HEK293 (cell line): ENCODE data around the gene TMC2.

Experiments used
- ZBTB21 ChIP-seq: fragments of 450-650 bp; formaldehyde crosslinking; IDR thresholded peaks from 2 replicates; pipeline ENCODE4 v1.5.1; 2017; ENCODE audit warnings: missing biosample characterization, missing genetic modification characterization
- ZFHX2 ChIP-seq: fragments of 450-650 bp; formaldehyde crosslinking; conservative IDR thresholded peaks from 2 replicates; pipeline ENCODE4 v1.5.1; 2016; ENCODE audit warnings: missing biosample characterization, missing genetic modification characterization
- ZNF239 ChIP-seq: fragments of 450-650 bp; formaldehyde crosslinking; IDR thresholded peaks from 2 replicates; pipeline ENCODE4 v1.5.1; 2016; ENCODE audit warnings: missing biosample characterization, missing genetic modification characterization
- ZNF423 ChIP-seq: fragments of 450-650 bp; formaldehyde crosslinking; IDR thresholded peaks from 2 replicates; pipeline ENCODE4 v1.5.1; 2016; ENCODE audit warnings: missing biosample characterization, missing genetic modification characterization
- ZNF501 ChIP-seq: fragments of 450-650 bp; formaldehyde crosslinking; IDR thresholded peaks from 2 replicates; pipeline ENCODE4 v1.5.1; 2016; ENCODE audit warnings: missing biosample characterization, missing genetic modification characterization
- ZNF510 ChIP-seq: fragments of 450-650 bp; formaldehyde crosslinking; IDR thresholded peaks from 2 replicates; pipeline ENCODE4 v1.5.1; 2018; ENCODE audit warnings: mild to moderate bottlenecking, missing genetic modification characterization, missing biosample characterization; ENCODE audit not compliant: insufficient replicate concordance
- ZNF626 ChIP-seq: fragments of 450-650 bp; sonication (Bioruptor Pico); formaldehyde crosslinking; IDR thresholded peaks from 2 replicates; pipeline ENCODE4 v1.5.1; 2018; ENCODE audit warnings: missing biosample characterization, missing genetic modification characterization, inconsistent platforms
- ZNF747 ChIP-seq: fragments of 450-650 bp; formaldehyde crosslinking; IDR thresholded peaks from 2 replicates; pipeline ENCODE4 v1.5.1; 2016; ENCODE audit warnings: missing biosample characterization, missing genetic modification characterization
- TF ChIP-seq, protein P1 (sequence below): fragments of 450-650 bp; formaldehyde crosslinking; IDR thresholded peaks from 2 replicates; pipeline ENCODE4 v1.5.1; 2016; ENCODE audit warnings: missing biosample characterization, missing genetic modification characterization
- TF ChIP-seq, protein P2 (sequence below): fragments of 450-650 bp; formaldehyde crosslinking; IDR thresholded peaks from 2 replicates; pipeline ENCODE4 v1.5.0; 2017; ENCODE audit warnings: missing biosample characterization, missing genetic modification characterization, borderline replicate concordance

DNA sequence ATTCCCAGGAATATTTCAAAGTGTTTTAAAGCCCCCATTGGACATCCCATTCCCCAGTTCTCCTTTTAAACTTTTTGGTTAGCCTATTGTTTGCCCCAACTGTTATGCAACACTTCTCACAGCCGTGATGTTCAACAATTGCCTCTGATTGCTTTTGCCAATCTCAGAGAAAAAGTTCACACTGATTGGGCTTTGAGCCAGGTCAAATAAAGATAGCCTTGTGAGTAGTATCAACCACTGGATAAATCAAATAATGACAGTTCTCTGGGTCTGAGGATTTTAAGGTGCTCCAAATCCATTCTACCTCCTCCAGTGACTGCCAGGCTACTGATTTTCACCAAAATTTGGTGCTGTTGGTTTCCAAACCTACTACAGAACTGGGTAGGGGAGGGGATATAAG, 97.0 kb downstream of the TMC2 start:
- TF ChIP-seq ZBTB21 (no peak), ZNF626 (no peak), ZNF239 (no peak), ZNF423 (tag by site-specific recombination) (no peak), ZNF747 (tag by site-specific recombination) (no peak), ZNF510 (no peak), ZNF501 (tag by site-specific recombination) (no peak), ZFHX2 (tag by site-specific recombination) (no peak)
- TF ChIP-seq, protein P1, sequence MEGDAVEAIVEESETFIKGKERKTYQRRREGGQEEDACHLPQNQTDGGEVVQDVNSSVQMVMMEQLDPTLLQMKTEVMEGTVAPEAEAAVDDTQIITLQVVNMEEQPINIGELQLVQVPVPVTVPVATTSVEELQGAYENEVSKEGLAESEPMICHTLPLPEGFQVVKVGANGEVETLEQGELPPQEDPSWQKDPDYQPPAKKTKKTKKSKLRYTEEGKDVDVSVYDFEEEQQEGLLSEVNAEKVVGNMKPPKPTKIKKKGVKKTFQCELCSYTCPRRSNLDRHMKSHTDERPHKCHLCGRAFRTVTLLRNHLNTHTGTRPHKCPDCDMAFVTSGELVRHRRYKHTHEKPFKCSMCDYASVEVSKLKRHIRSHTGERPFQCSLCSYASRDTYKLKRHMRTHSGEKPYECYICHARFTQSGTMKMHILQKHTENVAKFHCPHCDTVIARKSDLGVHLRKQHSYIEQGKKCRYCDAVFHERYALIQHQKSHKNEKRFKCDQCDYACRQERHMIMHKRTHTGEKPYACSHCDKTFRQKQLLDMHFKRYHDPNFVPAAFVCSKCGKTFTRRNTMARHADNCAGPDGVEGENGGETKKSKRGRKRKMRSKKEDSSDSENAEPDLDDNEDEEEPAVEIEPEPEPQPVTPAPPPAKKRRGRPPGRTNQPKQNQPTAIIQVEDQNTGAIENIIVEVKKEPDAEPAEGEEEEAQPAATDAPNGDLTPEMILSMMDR (tag by site-specific recombination): no peak
- TF ChIP-seq, protein P2, sequence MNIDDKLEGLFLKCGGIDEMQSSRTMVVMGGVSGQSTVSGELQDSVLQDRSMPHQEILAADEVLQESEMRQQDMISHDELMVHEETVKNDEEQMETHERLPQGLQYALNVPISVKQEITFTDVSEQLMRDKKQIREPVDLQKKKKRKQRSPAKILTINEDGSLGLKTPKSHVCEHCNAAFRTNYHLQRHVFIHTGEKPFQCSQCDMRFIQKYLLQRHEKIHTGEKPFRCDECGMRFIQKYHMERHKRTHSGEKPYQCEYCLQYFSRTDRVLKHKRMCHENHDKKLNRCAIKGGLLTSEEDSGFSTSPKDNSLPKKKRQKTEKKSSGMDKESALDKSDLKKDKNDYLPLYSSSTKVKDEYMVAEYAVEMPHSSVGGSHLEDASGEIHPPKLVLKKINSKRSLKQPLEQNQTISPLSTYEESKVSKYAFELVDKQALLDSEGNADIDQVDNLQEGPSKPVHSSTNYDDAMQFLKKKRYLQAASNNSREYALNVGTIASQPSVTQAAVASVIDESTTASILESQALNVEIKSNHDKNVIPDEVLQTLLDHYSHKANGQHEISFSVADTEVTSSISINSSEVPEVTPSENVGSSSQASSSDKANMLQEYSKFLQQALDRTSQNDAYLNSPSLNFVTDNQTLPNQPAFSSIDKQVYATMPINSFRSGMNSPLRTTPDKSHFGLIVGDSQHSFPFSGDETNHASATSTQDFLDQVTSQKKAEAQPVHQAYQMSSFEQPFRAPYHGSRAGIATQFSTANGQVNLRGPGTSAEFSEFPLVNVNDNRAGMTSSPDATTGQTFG (tag by site-specific recombination): no peak
